Measurements from ENCODE around the gene CTDP1.

DNA sequence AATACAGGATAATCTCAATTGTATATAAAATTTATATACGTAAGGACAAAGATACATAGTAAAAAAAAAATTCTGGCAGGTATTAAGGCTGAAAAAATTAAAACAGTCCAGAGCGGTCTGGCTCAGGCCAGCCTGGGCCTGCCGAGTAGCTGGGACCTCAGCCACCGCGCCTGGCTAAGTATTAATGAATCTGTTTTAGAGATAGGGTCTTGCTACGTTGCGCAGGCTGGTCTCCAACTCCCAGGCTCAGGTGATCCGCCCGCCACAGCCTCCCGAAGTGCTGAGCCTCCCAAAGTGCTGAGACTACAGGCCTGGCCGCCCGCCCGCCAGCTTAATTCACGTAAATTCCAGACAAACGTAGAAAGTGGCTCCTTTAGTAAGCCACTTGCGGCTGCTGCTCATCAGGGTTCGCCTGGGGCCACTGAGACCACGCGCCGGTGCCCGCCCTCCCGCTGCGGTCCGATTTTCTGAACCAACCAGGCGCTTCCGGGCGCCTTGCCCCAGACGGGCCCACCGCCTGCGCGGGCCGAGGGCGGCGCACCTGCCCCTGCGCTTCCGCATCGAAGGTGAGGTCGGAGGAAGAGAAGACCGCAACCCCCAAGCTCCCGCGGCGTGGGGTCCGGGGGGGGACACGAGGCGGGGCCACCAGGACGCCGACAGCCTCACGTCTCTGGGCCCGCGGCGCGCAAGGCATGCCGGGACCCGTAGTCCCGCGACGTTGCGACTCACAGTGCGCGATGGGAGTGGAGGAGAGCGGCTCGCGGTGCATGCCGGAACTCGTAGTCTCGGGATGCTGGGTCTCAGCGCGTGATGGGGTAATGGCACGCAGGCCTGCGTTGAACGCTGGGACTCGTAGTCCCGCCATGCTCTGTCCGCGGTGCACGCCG lies 695 bp upstream of the CTDP1 start:
- TF ChIP-seq HOXA7 (CRISPR knock-in tag; IDR thresholded peaks at IDR 0.05; ENCODE audit: borderline replicate concordance) (peak; percentile 23; the same call in 1 of the 2 replicates), ZNF274 (IDR thresholded peaks at IDR 0.05; ENCODE audit: low read length) (no peak), ZNF274 (tag by site-specific recombination; IDR thresholded peaks at IDR 0.05; ENCODE audit: borderline replicate concordance) (no peak), ZBTB17 (tag by site-specific recombination; IDR thresholded peaks at IDR 0.05) (peak; percentile 85), ZNF202 (tag by site-specific recombination; IDR thresholded peaks at IDR 0.05; ENCODE audit: borderline replicate concordance) (no peak), REST (tag by site-specific recombination; IDR thresholded peaks at IDR 0.05) (no peak), ZNF433 (tag by site-specific recombination; IDR thresholded peaks at IDR 0.05; ENCODE audit: low read depth) (no peak), ZSCAN30 (tag by site-specific recombination; IDR thresholded peaks at IDR 0.05) (peak; percentile 83), SETDB1 (IDR thresholded peaks at IDR 0.05; ENCODE audit: insufficient read length, low read length) (no peak), BCL6B (tag by site-specific recombination; IDR thresholded peaks at IDR 0.05) (no peak)
- TF ChIP-seq, protein P1, sequence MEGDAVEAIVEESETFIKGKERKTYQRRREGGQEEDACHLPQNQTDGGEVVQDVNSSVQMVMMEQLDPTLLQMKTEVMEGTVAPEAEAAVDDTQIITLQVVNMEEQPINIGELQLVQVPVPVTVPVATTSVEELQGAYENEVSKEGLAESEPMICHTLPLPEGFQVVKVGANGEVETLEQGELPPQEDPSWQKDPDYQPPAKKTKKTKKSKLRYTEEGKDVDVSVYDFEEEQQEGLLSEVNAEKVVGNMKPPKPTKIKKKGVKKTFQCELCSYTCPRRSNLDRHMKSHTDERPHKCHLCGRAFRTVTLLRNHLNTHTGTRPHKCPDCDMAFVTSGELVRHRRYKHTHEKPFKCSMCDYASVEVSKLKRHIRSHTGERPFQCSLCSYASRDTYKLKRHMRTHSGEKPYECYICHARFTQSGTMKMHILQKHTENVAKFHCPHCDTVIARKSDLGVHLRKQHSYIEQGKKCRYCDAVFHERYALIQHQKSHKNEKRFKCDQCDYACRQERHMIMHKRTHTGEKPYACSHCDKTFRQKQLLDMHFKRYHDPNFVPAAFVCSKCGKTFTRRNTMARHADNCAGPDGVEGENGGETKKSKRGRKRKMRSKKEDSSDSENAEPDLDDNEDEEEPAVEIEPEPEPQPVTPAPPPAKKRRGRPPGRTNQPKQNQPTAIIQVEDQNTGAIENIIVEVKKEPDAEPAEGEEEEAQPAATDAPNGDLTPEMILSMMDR (tag by site-specific recombination; IDR thresholded peaks at IDR 0.05), result peak; percentile 10; the same call in 1 of the 2 replicates

Measured in HEK293 (cell line).